Thyroid gland (tissue), 4 donors: ENCODE measurements around the gene SLC35B2.
"Not testable (repeated sequence)": the region's sequence is repeated elsewhere in the genome, so short reads cannot be mapped to it uniquely, and the experiment has no call there.

Source experiments
- CTCF ChIP-seq, 6 experiments: fragments of 200-600 bp in 3 of 6; fragments of 450-650 bp in 3 of 6; sonication (generic) in 3 of 6; IDR thresholded peaks; one replicate each; pipeline ENCODE4 v1.5.1; 2016 to 2019; ENCODE audit warnings: antibody characterized with exemption in 6 of 6, mild to moderate bottlenecking in 2 of 6, inconsistent platforms in 1 of 6, moderate library complexity in 1 of 6
- POLR2A ChIP-seq, 2 donors: fragments of 450-650 bp; IDR thresholded peaks; one replicate each; pipeline ENCODE4 v1.6.1; 2017; ENCODE audit warnings: antibody characterized with exemption in 2 of 2, mild to moderate bottlenecking in 2 of 2, moderate library complexity in 1 of 2

- TF ChIP-seq CTCF, POLR2A (IDR thresholded peaks at IDR 0.05): not testable (repeated sequence)
Observed at GRCh38 chr6:44231426-44231825, 25.9 kb downstream of the SLC35B2 start.
